Spleen (tissue), 7 donors: Measurements from ENCODE around the gene COL27A1.

Source experiments
- CTCF ChIP-seq, 11 experiments: fragments of 200-600 bp in 7 of 11; fragments of 450-650 bp in 4 of 11; sonication (generic) in 4 of 11; IDR thresholded peaks in 8 of 11; conservative IDR thresholded peaks in 3 of 11; 1 replicate in 7 of 11; 2 replicates in 4 of 11; pipeline versions ENCODE4 v1.4.0 to v1.8.0; 2016 to 2021; ENCODE audit warnings: antibody characterized with exemption in 11 of 11, inconsistent platforms in 4 of 11, mild to moderate bottlenecking in 1 of 11
- POLR2A ChIP-seq, 3 donors: fragments of 450-650 bp; IDR thresholded peaks; one replicate each; pipeline ENCODE4 v1.5.1; 2017; ENCODE audit warnings: antibody characterized with exemption in 3 of 3, mild to moderate bottlenecking in 1 of 3
- POLR2AphosphoS5 ChIP-seq, 3 donors: sonication (generic); formaldehyde crosslinking; IDR thresholded peaks; one replicate each; pipeline ENCODE4 v1.5.1; 2017; ENCODE audit warnings: antibody characterized with exemption in 3 of 3
- donor health status: DM: no; HTN: no; CAD: no; lungs with moderate emphysema.
- donor health status: DM: no; HTN: no; CAD: no.
- donor health status: DM: no; HTN: no; CAD: no.

GRCh38 chr9:114134827-114135396 lies 20.4 kb upstream of the COL27A1 start:
- TF ChIP-seq CTCF (IDR thresholded peaks at IDR 0.05 in 8 of 11, conservative IDR thresholded peaks at IDR 0.05 in 3 of 11) (no peak), POLR2A (IDR thresholded peaks at IDR 0.05) (no peak), POLR2AphosphoS5 (IDR thresholded peaks at IDR 0.05) (no peak)
